ENCODE measurements around the gene MRPL53.
"Not testable (repeated sequence)": the region's sequence is repeated elsewhere in the genome, so short reads cannot be mapped to it uniquely, and the experiment has no call there.

The MRPL53 gene

DNA sequence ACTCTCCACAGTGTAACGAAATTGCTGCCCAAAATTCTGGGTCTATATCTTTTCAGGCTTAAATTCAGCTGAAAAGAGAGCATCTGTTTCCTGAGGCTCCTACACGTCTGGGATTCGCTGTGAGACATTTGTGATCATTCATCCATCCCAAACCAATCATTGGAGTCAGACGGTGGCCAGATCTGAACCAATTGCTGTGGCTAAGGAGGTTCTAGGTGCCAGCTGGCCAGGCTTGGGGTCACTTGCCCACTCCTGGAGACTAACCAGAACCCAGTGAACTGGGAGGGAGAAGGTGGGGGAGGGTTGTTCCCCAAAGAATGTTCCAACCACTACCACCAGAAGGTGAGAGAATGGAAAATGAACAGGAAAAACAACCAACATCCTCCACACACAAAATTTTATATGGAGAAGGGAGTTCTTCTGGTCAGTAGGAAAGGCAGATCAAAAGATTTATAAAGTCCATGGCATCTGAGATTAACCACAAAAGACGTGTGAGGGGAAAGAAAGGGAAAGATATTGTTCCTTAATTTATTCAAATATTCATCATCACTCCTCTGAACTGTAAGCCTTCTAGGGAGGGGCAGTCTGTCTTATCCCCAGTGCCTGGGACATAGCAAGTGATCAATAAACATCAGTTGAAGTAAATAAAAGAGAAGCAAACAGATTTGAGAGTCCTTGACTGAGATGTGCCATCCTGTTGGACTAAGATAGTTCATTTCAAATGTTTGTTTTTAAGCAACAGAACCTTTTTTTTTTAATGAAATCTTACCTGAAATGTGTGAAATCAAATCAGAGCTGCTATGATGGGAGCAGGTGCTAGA is 27.8 kb downstream of the MRPL53 start:
- Mint-ChIP-seq H3K4me3 (peak overlapping the region in 1 of 3 experiments; percentile 78), H3K27ac (peak overlapping the region; percentile 92 to 93 (median 93)), H3K36me3 (ENCODE audit: low read depth) (no peaks in the 10 kb centered on the region), H3K4me1 (peaks cover 15% of the 10 kb centered on the region), H3K9me3 (no peaks in the 10 kb centered on the region), H3K27me3 (ENCODE audit: low read depth) (peaks cover 7% of the 10 kb centered on the region)
- no peak for TF ChIP-seq CTCF (IDR thresholded peaks at IDR 0.05; ENCODE audit: unreplicated experiment in 3 of 3)

- H3K27me3 Mint-ChIP-seq (ENCODE audit: low read depth); H3K9me3 Mint-ChIP-seq: not testable (repeated sequence)
- peak overlapping the region; percentile 96 to 98 (median 98) for H3K4me3 Mint-ChIP-seq
- peaks cover 13% of the 10 kb centered on the region for H3K36me3 Mint-ChIP-seq (ENCODE audit: low read depth)
- H3K4me1 Mint-ChIP-seq = peaks cover 35% of the 10 kb centered on the region
- H3K27ac Mint-ChIP-seq = peak overlapping the region; percentile 99 to 100 (median 99)
Observed at GRCh38 chr2:74442483-74443297, 29.8 kb downstream of the MRPL53 start.

DNA sequence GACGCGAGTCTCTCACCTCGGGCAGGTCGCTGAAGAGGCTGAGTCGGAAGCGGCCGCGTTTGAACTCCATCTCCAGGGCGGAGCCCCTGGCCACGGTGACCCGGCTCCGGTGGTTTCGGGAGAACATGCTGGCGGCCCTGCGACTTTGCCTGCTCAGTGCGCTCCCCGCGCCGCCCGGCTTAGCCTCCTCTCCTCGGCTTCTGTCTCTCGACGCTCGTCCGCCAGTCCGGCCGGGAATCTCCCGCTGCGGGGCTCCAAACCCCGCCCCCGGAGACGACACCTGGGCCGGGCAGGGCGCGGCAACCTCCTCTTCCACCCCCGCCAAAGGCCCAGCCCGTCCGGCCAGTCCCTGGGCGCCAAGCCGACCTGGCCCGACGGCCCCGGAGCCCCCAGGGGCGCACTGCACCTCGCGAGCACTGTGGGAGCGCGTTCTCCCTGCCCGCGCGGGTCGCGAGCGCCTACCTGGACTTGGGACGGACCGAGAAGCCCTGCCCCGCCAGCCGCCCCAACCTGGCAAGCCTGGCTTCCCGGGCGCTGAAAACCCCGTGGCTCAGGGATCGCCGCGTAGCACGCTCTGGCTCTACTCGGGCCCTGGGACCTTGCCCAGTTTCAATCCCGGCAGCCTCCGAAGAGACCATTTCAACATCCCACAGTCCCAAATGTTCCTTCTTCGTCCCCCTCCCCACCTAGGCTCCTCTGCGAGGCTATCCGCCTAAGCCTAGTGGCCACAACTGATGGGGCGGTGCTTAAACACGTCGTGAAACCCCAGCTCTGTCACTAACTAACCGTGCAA is 30.6 kb downstream of the MRPL53 start, which contains the start of gene RTKN:
Gene RTKN, minus strand, starts transcription at position 248 of the 793 bp plus-strand sequence. Its CDS starts 121 bp downstream, at position 127.
- H3K27me3 Mint-ChIP-seq (ENCODE audit: low read depth) = peaks cover 7% of the 10 kb centered on the region
- peak within 1 kb of the TSS; percentile 99 to 100 (median 99) for H3K27ac Mint-ChIP-seq
- TF ChIP-seq CTCF (IDR thresholded peaks at IDR 0.05; ENCODE audit: unreplicated experiment in 3 of 3) = no peak
- H3K4me1 Mint-ChIP-seq = peaks cover 43% of the 10 kb centered on the region
- no peaks in the 10 kb centered on the region for H3K9me3 Mint-ChIP-seq
- peaks cover 18% of the 10 kb centered on the region for H3K36me3 Mint-ChIP-seq (ENCODE audit: low read depth)
- H3K4me3 Mint-ChIP-seq = peak within 1 kb of the TSS; percentile 96 to 98 (median 98)

- TF ChIP-seq CTCF (IDR thresholded peaks at IDR 0.05; ENCODE audit: unreplicated experiment in 3 of 3) = no peak
- peaks cover 45% of the 10 kb centered on the region for H3K4me1 Mint-ChIP-seq
- H3K36me3 Mint-ChIP-seq (ENCODE audit: low read depth) = peaks cover 19% of the 10 kb centered on the region
- peaks cover 7% of the 10 kb centered on the region for H3K27me3 Mint-ChIP-seq (ENCODE audit: low read depth)
- H3K9me3 Mint-ChIP-seq = no peaks in the 10 kb centered on the region
- H3K4me3 Mint-ChIP-seq = peak overlapping the region; percentile 96 to 98 (median 98)
- H3K27ac Mint-ChIP-seq = peak overlapping the region; percentile 99 to 100 (median 99)
Observed at GRCh38 chr2:74441170-74441689, 31.2 kb downstream of the MRPL53 start.

DNA sequence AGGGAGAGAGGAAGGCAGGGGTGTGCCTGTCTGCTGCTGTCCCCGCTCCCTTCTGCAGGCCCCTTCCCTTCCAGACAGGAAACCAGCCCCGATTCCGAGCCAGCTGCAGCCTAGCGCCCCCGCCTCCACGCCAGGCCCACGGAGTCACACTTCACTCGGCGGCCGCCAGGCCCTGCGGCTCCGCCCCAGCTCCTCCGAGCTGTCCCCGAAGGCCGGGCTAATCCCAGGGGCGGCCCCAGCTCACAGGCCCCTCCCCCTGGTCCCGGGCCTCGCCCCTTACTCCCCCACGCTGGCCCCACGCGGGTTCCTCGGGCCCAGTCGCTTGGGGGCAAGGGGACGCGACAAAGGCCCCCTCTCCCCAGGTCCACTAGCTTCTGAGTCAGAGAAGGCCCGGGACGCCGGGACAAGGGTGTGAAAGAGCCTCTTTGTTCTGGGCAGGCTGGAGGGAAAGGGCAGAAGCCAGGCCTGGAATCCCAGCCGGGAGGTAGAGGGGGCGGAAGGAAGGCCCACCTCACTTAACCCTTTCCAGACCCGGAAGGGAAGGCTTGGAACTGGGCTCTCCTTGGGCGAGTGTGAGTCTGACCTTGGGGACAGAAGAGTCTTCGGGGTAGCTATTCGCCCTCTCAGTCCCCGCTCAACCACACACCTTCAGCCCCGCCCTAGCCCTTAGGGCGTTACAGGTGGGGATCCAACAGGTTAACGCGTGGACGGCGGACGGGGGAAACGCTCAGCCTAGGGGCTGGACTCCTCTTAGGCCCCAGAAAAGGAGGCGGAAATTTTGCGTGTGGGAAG is 31.9 kb downstream of the MRPL53 start:
- peak overlapping the region; percentile 96 to 98 (median 98) for H3K4me3 Mint-ChIP-seq

More for the DNA sequence above, 31.9 kb downstream of the MRPL53 start:
- Mint-ChIP-seq H3K36me3 (ENCODE audit: low read depth) (peaks cover 22% of the 10 kb centered on the region), H3K4me1 (peaks cover 49% of the 10 kb centered on the region), H3K9me3 (no peaks in the 10 kb centered on the region), H3K27ac (peak overlapping the region; percentile 99 to 100 (median 99)), H3K27me3 (ENCODE audit: low read depth) (peaks cover 7% of the 10 kb centered on the region)
- TF ChIP-seq CTCF (IDR thresholded peaks at IDR 0.05; ENCODE audit: unreplicated experiment in 3 of 3) = peak; percentile 20 to 32 (median 27)

Data from nephron (organoid).